ENCODE measurements around the gene RAB35. TPM values are rescaled to one million over a fixed set of nuclear protein-coding genes. Genes with fewer than 3 reads are reported as not detected.

Gene RAB35
- polyA plus RNA-seq, 2 of the 4 experiments (the other 2 are of a cell fraction) = 44.0 to 67.6 TPM

DNA sequence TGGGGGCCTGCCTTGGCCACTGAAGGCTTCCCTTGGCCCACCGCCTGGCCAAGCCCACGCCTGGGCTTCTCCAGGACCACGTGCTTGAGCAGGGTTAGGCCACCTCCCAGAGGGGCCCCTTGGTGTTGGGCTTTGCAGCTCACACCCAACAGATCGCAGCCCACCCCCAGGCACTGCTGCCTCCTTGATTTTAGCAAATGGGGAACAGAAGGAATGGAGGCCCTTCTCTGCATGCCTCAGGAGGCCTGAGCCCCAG lies 23.3 kb downstream of the RAB35 start:
- Histone ChIP-seq H3K9me3 (no peaks in the 10 kb centered on the region), H3K4me1 (no peaks in the 10 kb centered on the region), H3K4me3 (no peak overlapping the region), H3K4me2 (no peak overlapping the region), H3K27ac (no peak overlapping the region)
- ChIA-PET POLR2A (no interaction called here), CTCF (no interaction called here)
- peak in 1 of 2 experiments; percentile 3; a peak in 3 of 6 replicates for ATAC-seq
- 100% methylated on average over 1 of the region's 4 CpGs for WGBS (ENCODE audit: missing lambda C conversion rate)
- no peak for TF ChIP-seq CHD4 (IDR thresholded peaks at IDR 0.05; ENCODE audit: borderline replicate concordance)
- no peak for TF ChIP-seq HOXB5 (CRISPR knock-in tag; IDR thresholded peaks at IDR 0.05)
- no peak for TF ChIP-seq RCOR1 (IDR thresholded peaks at IDR 0.05; ENCODE audit: low read depth, low read length)
- TF ChIP-seq NPAS2 (CRISPR knock-in tag; IDR thresholded peaks at IDR 0.05; ENCODE audit: borderline replicate concordance) = no peak
- no peak for TF ChIP-seq MYC (IDR thresholded peaks at IDR 0.05; ENCODE audit: borderline replicate concordance, low read length)
- TF ChIP-seq NR3C1 (IDR thresholded peaks at IDR 0.05) = no peak
- no peak for TF ChIP-seq JUN (IDR thresholded peaks at IDR 0.05)
- no peak for TF ChIP-seq RNF2 (IDR thresholded peaks at IDR 0.05; ENCODE audit: borderline replicate concordance, low read depth)
- TF ChIP-seq, protein P1, sequence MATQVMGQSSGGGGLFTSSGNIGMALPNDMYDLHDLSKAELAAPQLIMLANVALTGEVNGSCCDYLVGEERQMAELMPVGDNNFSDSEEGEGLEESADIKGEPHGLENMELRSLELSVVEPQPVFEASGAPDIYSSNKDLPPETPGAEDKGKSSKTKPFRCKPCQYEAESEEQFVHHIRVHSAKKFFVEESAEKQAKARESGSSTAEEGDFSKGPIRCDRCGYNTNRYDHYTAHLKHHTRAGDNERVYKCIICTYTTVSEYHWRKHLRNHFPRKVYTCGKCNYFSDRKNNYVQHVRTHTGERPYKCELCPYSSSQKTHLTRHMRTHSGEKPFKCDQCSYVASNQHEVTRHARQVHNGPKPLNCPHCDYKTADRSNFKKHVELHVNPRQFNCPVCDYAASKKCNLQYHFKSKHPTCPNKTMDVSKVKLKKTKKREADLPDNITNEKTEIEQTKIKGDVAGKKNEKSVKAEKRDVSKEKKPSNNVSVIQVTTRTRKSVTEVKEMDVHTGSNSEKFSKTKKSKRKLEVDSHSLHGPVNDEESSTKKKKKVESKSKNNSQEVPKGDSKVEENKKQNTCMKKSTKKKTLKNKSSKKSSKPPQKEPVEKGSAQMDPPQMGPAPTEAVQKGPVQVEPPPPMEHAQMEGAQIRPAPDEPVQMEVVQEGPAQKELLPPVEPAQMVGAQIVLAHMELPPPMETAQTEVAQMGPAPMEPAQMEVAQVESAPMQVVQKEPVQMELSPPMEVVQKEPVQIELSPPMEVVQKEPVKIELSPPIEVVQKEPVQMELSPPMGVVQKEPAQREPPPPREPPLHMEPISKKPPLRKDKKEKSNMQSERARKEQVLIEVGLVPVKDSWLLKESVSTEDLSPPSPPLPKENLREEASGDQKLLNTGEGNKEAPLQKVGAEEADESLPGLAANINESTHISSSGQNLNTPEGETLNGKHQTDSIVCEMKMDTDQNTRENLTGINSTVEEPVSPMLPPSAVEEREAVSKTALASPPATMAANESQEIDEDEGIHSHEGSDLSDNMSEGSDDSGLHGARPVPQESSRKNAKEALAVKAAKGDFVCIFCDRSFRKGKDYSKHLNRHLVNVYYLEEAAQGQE (IDR thresholded peaks at IDR 0.05) = no peak
- TF ChIP-seq, protein P2, sequence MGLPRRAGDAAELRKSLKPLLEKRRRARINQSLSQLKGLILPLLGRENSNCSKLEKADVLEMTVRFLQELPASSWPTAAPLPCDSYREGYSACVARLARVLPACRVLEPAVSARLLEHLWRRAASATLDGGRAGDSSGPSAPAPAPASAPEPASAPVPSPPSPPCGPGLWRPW (IDR thresholded peaks at IDR 0.05) = no peak
- no peak for TF ChIP-seq POLR2A (IDR thresholded peaks at IDR 0.05; ENCODE audit: low read length)
- no peak for FAIRE-seq
- DNase-seq (ENCODE audit: low read depth in 1 of 2, low spot score in 1 of 2) = no peak

DNA sequence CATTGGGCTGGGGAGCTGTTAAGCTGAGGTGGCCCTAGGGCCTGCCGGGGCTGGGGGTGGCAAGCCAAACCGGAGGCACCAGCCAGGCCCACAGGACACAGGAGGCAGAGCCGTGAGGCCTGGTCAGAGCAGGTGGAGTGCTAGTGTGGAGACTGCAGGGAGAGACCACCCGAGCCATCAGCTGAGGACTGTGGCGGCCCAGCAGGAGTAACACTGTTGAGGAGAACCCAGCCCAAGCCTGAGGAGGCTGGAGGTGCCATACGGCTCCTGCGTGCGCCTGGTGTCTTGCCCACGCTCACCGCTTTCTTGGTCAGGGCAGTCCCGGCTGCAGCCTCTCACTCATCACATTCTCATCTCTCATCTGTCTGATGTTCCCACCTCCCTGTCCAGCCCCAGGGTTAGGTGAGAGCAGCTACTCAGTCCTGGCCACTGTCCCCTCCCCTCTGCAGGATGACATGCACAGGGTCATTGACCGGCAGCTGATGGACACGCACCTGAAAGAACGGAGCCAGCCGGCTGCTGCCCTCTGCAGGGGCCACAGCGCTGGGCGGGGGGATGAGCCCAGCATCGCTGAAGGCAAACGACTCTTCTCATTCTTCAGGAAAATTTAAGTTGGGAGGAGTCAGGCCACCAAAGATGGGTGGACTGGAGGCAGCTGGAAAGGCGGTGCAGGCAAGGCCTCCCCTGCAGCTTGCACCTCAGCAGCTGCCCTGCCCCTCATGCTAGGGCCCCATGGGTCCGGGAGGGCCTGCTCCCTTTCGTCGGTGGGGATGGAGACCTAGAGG lies 23.8 kb downstream of the RAB35 start:
- peak; percentile 7 to 9; a peak in 3 of 6 replicates for ATAC-seq
- Histone ChIP-seq H3K27ac (no peak overlapping the region), H3K4me1 (peaks cover 2% of the 10 kb centered on the region; the same call in 2 of the 3 replicates), H3K9me3 (no peaks in the 10 kb centered on the region), H3K4me3 (no peak overlapping the region), H3K4me2 (no peak overlapping the region)
- TF ChIP-seq FOXS1 (CRISPR knock-in tag; IDR thresholded peaks at IDR 0.05) (no peak), MAFK (IDR thresholded peaks at IDR 0.05; ENCODE audit: partially characterized antibody) (no peak), RARB (CRISPR knock-in tag; IDR thresholded peaks at IDR 0.05) (no peak), HOXB13 (CRISPR knock-in tag; IDR thresholded peaks at IDR 0.05; ENCODE audit: low read depth) (no peak), EHMT2 (IDR thresholded peaks at IDR 0.05; ENCODE audit: low read depth) (no peak), JUN (IDR thresholded peaks at IDR 0.05) (no peak), ZC3H11A (IDR thresholded peaks at IDR 0.05) (no peak), TP53 (CRISPR knock-in tag; IDR thresholded peaks at IDR 0.05) (no peak), ESRRA (IDR thresholded peaks at IDR 0.05; ENCODE audit: borderline replicate concordance, low read length) (no peak), ZSCAN20 (CRISPR knock-in tag; IDR thresholded peaks at IDR 0.05) (no peak), ZFP36 (IDR thresholded peaks at IDR 0.05; ENCODE audit: borderline replicate concordance, partially characterized antibody) (no peak), POLR2A (IDR thresholded peaks at IDR 0.05; ENCODE audit: low read length) (no peak), RCOR1 (IDR thresholded peaks at IDR 0.05; ENCODE audit: low read depth, low read length) (no peak)
- TF ChIP-seq, protein P3, sequence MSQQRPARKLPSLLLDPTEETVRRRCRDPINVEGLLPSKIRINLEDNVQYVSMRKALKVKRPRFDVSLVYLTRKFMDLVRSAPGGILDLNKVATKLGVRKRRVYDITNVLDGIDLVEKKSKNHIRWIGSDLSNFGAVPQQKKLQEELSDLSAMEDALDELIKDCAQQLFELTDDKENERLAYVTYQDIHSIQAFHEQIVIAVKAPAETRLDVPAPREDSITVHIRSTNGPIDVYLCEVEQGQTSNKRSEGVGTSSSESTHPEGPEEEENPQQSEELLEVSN (IDR thresholded peaks at IDR 0.05; ENCODE audit: borderline replicate concordance, low read depth) = no peak
- TF ChIP-seq, protein P4, sequence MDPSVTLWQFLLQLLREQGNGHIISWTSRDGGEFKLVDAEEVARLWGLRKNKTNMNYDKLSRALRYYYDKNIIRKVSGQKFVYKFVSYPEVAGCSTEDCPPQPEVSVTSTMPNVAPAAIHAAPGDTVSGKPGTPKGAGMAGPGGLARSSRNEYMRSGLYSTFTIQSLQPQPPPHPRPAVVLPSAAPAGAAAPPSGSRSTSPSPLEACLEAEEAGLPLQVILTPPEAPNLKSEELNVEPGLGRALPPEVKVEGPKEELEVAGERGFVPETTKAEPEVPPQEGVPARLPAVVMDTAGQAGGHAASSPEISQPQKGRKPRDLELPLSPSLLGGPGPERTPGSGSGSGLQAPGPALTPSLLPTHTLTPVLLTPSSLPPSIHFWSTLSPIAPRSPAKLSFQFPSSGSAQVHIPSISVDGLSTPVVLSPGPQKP (IDR thresholded peaks at IDR 0.05; ENCODE audit: low read depth, low read length) = no peak
- TF ChIP-seq, protein P5, sequence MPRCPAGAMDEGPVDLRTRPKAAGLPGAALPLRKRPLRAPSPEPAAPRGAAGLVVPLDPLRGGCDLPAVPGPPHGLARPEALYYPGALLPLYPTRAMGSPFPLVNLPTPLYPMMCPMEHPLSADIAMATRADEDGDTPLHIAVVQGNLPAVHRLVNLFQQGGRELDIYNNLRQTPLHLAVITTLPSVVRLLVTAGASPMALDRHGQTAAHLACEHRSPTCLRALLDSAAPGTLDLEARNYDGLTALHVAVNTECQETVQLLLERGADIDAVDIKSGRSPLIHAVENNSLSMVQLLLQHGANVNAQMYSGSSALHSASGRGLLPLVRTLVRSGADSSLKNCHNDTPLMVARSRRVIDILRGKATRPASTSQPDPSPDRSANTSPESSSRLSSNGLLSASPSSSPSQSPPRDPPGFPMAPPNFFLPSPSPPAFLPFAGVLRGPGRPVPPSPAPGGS (IDR thresholded peaks at IDR 0.05) = no peak
- TF ChIP-seq, protein P6, sequence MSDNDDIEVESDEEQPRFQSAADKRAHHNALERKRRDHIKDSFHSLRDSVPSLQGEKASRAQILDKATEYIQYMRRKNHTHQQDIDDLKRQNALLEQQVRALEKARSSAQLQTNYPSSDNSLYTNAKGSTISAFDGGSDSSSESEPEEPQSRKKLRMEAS (IDR thresholded peaks at IDR 0.05) = no peak
- TF ChIP-seq, protein P7, sequence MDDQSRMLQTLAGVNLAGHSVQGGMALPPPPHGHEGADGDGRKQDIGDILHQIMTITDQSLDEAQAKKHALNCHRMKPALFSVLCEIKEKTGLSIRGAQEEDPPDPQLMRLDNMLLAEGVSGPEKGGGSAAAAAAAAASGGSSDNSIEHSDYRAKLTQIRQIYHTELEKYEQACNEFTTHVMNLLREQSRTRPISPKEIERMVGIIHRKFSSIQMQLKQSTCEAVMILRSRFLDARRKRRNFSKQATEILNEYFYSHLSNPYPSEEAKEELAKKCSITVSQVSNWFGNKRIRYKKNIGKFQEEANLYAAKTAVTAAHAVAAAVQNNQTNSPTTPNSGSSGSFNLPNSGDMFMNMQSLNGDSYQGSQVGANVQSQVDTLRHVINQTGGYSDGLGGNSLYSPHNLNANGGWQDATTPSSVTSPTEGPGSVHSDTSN (IDR thresholded peaks at IDR 0.05) = no peak
- FAIRE-seq = no peak
- DNase-seq (ENCODE audit: low read depth in 1 of 2, low spot score in 1 of 2) = no peak
- CTCF ChIA-PET = interaction anchor here (0.6 to 1.2 kb wide), 2 partner anchors 109 to 136 kb away, joined by 3 read pairs; no protein-coding TSS in a partner anchor
- 93% methylated on average over 20 of the region's 23 CpGs for WGBS (ENCODE audit: missing lambda C conversion rate)
- POLR2A ChIA-PET = no interaction called here

All from A549 (cell line).